Osteoblast (primary cell): ENCODE data around the gene CEACAM16. TPM values are rescaled to one million over a fixed set of nuclear protein-coding genes. Genes with fewer than 3 reads are reported as not detected.

Experiments
- DNase-seq: peaks from one replicate; pipeline ENCODE4 v3.0.0; 2011; ENCODE audit warnings: low spot score, mixed read lengths; ENCODE audit not compliant: insufficient read length; ENCODE audit errors: missing footprints
- H2AFZ ChIP-seq: 2 replicates; pipeline ENCODE4 v1.6.0; 2011; ENCODE audit warnings: mild to moderate bottlenecking, low read length
- H3K27ac ChIP-seq: 2 replicates; pipeline ENCODE4 v1.5.1; 2011; ENCODE audit warnings: mild to moderate bottlenecking, low read depth, low read length, moderate library complexity
- H3K27me3 ChIP-seq: 2 replicates; pipeline ENCODE4 v1.6.0; 2012; ENCODE audit warnings: mild to moderate bottlenecking, control low read depth, inconsistent platforms, low read length, moderate library complexity; ENCODE audit not compliant: insufficient read depth
- H3K36me3 ChIP-seq: 2 replicates; pipeline ENCODE4 v1.5.1; 2011; ENCODE audit warnings: mild to moderate bottlenecking, low read length, control low read depth, moderate library complexity; ENCODE audit not compliant: insufficient read depth
- H3K4me1 ChIP-seq: 2 replicates; pipeline ENCODE4 v1.5.1; 2011; ENCODE audit warnings: mild to moderate bottlenecking, low read length, control low read depth, moderate library complexity; ENCODE audit not compliant: insufficient read depth
- H3K4me2 ChIP-seq: 2 replicates; pipeline ENCODE4 v1.6.0; 2011; ENCODE audit warnings: mild to moderate bottlenecking, low read length; ENCODE audit not compliant: insufficient read depth
- H3K4me3 ChIP-seq: fragments of 200-600 bp; sonication (generic); 3 replicates; pipeline ENCODE4 v1.5.1; 2012; ENCODE audit warnings: mild to moderate bottlenecking, low read length, inconsistent platforms; ENCODE audit not compliant: insufficient read depth
- H3K79me2 ChIP-seq: 2 replicates; pipeline ENCODE4 v1.6.0; 2012; ENCODE audit warnings: mild to moderate bottlenecking, low read length, control low read depth, inconsistent platforms; ENCODE audit not compliant: insufficient read depth
- H3K9me3 ChIP-seq: 2 replicates; pipeline ENCODE4 v1.5.1; 2011; ENCODE audit warnings: low read depth, low read length, control low read depth
- H4K20me1 ChIP-seq: 2 replicates; pipeline ENCODE4 v1.6.0; 2012; ENCODE audit warnings: mild to moderate bottlenecking, low read length, control low read depth; ENCODE audit not compliant: insufficient read depth
- CTCF ChIP-seq: IDR thresholded peaks from 2 replicates; pipeline ENCODE4 v1.5.1; 2011; ENCODE audit warnings: mild to moderate bottlenecking, low read depth, low read length, moderate library complexity; ENCODE audit errors: extremely low read depth
- total RNA-seq: library from RNA; depleted of rRNA; stranded (reverse); fragments of >200 nt; gene quantifications from 2 replicates; pipeline ENCODE4 v1.2.3, GENCODE V29; 2012

CEACAM16 gene
- total RNA-seq, 1 donor: not detected

- Histone ChIP-seq H3K27ac (no peak within 1 kb of the TSS), H3K4me3 (no peak within 1 kb of the TSS), H3K79me2 (no peaks in the 10 kb centered on the region), H3K36me3 (no peaks in the 10 kb centered on the region), H3K9me3 (no peaks in the 10 kb centered on the region), H3K27me3 (no peaks in the 10 kb centered on the region), H4K20me1 (no peaks in the 10 kb centered on the region), H3K4me2 (no peak within 1 kb of the TSS), H3K4me1 (no peaks in the 10 kb centered on the region), H2AFZ (no peak within 1 kb of the TSS)
- TF ChIP-seq CTCF: no peak
- peak; percentile 73 for DNase-seq
Observed at GRCh38 chr19:44671400-44671799, 27.6 kb upstream of the CEACAM16 start, which contains the start of gene CEACAM19. Gene CEACAM19, plus strand, starts transcription at chr19:44671482. Its CDS starts 450 bp downstream, at chr19:44671932.

GRCh38 chr19:44672226-44672625 lies 26.7 kb upstream of the CEACAM16 start:
- H4K20me1 ChIP-seq: no peaks in the 10 kb centered on the region
- no peak overlapping the region for H3K27ac ChIP-seq
- H3K9me3 ChIP-seq: no peaks in the 10 kb centered on the region
- no peak overlapping the region for H2AFZ ChIP-seq
- H3K4me2 ChIP-seq: no peak overlapping the region
- no peaks in the 10 kb centered on the region for H3K36me3 ChIP-seq
- no peak for DNase-seq
- no peak for TF ChIP-seq CTCF
- no peaks in the 10 kb centered on the region for H3K27me3 ChIP-seq
- H3K4me3 ChIP-seq: no peak overlapping the region
- no peaks in the 10 kb centered on the region for H3K79me2 ChIP-seq
- H3K4me1 ChIP-seq: peaks cover 5% of the 10 kb centered on the region

- Histone ChIP-seq H4K20me1 (no peaks in the 10 kb centered on the region), H3K27ac (no peak overlapping the region), H3K27me3 (no peaks in the 10 kb centered on the region), H2AFZ (no peak overlapping the region), H3K4me2 (no peak overlapping the region), H3K9me3 (no peaks in the 10 kb centered on the region), H3K36me3 (no peaks in the 10 kb centered on the region), H3K79me2 (no peaks in the 10 kb centered on the region), H3K4me3 (no peak overlapping the region), H3K4me1 (peaks cover 6% of the 10 kb centered on the region)
- DNase-seq: no peak
- no peak for TF ChIP-seq CTCF
Observed at GRCh38 chr19:44673510-44673909, 25.4 kb upstream of the CEACAM16 start.

- Histone ChIP-seq H4K20me1 (no peaks in the 10 kb centered on the region), H3K36me3 (no peaks in the 10 kb centered on the region), H3K9me3 (no peaks in the 10 kb centered on the region), H3K4me3 (no peak overlapping the region), H3K4me2 (no peak overlapping the region), H2AFZ (no peak overlapping the region), H3K27ac (no peak overlapping the region), H3K4me1 (peaks cover 6% of the 10 kb centered on the region), H3K79me2 (no peaks in the 10 kb centered on the region), H3K27me3 (no peaks in the 10 kb centered on the region)
- DNase-seq: no peak
- no peak for TF ChIP-seq CTCF
Observed at GRCh38 chr19:44675521-44675920, 23.4 kb upstream of the CEACAM16 start.
